GM19372 (cell line): Measurements from ENCODE around the gene GMIP.
A peak's percentile ranks its signal among the peaks of the same experiment; 100 is the strongest.

ENCODE experiments used
- ATAC-seq: cut with Tn5 transposase; IDR thresholded peaks from one replicate; pipeline ENCODE4 v1.9.1; 2021; ENCODE audit warnings: mild to moderate bottlenecking, low read depth, moderate library complexity; ENCODE audit not compliant: unreplicated experiment

Gene GMIP

GRCh38 chr19:19637186-19637522 lies 6.3 kb downstream of the GMIP start:
- ATAC-seq, result no peak

- no peak for ATAC-seq
Measured at GRCh38 chr19:19636573-19637185, 6.8 kb downstream of the GMIP start.

- ATAC-seq, result no peak
Measured at GRCh38 chr19:19635313-19635702, 8.1 kb downstream of the GMIP start.

GRCh38 chr19:19634516-19635312 lies 8.7 kb downstream of the GMIP start:
- ATAC-seq, result no peak

GRCh38 chr19:19633711-19634515 lies 9.5 kb downstream of the GMIP start:
- ATAC-seq, result no peak

- no peak for ATAC-seq
Measured at GRCh38 chr19:19632661-19633060, 10.8 kb downstream of the GMIP start.

- ATAC-seq, result no peak
Measured at GRCh38 chr19:19631346-19631745, 12.1 kb downstream of the GMIP start.

GRCh38 chr19:19630426-19630825 lies 13.0 kb downstream of the GMIP start:
- no peak for ATAC-seq

- ATAC-seq, result no peak
Measured at GRCh38 chr19:19630062-19630414, 13.4 kb downstream of the GMIP start.

GRCh38 chr19:19628501-19629134 lies 14.8 kb downstream of the GMIP start:
- ATAC-seq, result no peak

- peak; percentile 60 for ATAC-seq
Measured at GRCh38 chr19:19627621-19628500, 15.6 kb downstream of the GMIP start, which contains the start of gene LPAR2. Gene LPAR2, minus strand, starts transcription at chr19:19628220. Its CDS starts 945 bp downstream, at chr19:19627275.

GRCh38 chr19:19626516-19627472 lies 16.7 kb downstream of the GMIP start:
- ATAC-seq, result no peak

GRCh38 chr19:19624032-19624570 lies 19.4 kb downstream of the GMIP start:
- ATAC-seq, result no peak

- no peak for ATAC-seq
Measured at GRCh38 chr19:19623383-19623782, 20.1 kb downstream of the GMIP start.

- ATAC-seq, result no peak
Measured at GRCh38 chr19:19619849-19620210, 23.6 kb downstream of the GMIP start.

- ATAC-seq, result no peak
Measured at GRCh38 chr19:19619181-19619848, 24.1 kb downstream of the GMIP start.

GRCh38 chr19:19618219-19619051 lies 25.0 kb downstream of the GMIP start, which contains the start of gene PBX4:
Gene PBX4, minus strand, starts transcription at chr19:19618687. Its CDS starts 58 bp downstream, at chr19:19618629.
- peak; percentile 93 for ATAC-seq
